GM06990 (cell line): ENCODE measurements around the gene IRF1.

ENCODE experiments used
- DNase-seq: peaks from one replicate; pipeline ENCODE4 v3.0.0-alpha.2; 2011; ENCODE audit not compliant: insufficient read length; ENCODE audit errors: extremely low read depth
- H3K27me3 ChIP-seq: replicated peaks from 2 replicates; pipeline ENCODE4 v1.6.0; 2011; ENCODE audit warnings: low read length; ENCODE audit not compliant: control insufficient read depth, insufficient read depth
- H3K36me3 ChIP-seq: 2 replicates; pipeline ENCODE4 v1.5.1; 2011; ENCODE audit warnings: low read length; ENCODE audit not compliant: control insufficient read depth, insufficient read depth
- H3K4me3 ChIP-seq: replicated peaks from 2 replicates; pipeline ENCODE4 v1.5.1; 2011; ENCODE audit warnings: low read depth, mild to moderate bottlenecking, control low read depth, low read length
- TF ChIP-seq, protein P1 (sequence below): IDR thresholded peaks from 2 replicates; pipeline ENCODE4 v1.5.1; 2011; ENCODE audit warnings: low read length, control low read depth, mild to moderate bottlenecking, inconsistent platforms; ENCODE audit not compliant: insufficient read depth, poor library complexity, severe bottlenecking

Gene IRF1

DNA sequence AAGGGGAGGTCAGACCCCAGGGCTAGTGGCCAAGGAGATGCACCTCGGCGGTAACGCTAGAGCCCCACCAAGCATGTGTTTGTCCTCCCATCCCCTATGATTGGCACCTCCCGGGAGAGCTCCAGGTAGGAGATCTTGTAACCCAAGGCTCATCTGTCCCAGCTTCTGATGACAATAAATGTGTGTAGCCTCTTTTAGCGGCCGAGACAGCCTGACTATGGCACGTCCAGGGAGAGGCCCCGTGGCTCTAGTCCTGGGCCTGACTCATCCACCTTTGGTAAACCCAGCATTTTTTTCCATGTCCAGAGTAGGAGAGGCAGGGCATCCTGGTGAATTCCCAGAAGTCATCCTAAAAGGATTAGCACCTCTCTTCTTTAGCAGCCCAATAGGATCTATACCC is 39.2 kb downstream of the IRF1 start:
- H3K4me3 ChIP-seq: no peak overlapping the region
- H3K27me3 ChIP-seq: no peaks in the 10 kb centered on the region
- no peak for DNase-seq
- peaks cover 8% of the 10 kb centered on the region for H3K36me3 ChIP-seq
- TF ChIP-seq, protein P1, sequence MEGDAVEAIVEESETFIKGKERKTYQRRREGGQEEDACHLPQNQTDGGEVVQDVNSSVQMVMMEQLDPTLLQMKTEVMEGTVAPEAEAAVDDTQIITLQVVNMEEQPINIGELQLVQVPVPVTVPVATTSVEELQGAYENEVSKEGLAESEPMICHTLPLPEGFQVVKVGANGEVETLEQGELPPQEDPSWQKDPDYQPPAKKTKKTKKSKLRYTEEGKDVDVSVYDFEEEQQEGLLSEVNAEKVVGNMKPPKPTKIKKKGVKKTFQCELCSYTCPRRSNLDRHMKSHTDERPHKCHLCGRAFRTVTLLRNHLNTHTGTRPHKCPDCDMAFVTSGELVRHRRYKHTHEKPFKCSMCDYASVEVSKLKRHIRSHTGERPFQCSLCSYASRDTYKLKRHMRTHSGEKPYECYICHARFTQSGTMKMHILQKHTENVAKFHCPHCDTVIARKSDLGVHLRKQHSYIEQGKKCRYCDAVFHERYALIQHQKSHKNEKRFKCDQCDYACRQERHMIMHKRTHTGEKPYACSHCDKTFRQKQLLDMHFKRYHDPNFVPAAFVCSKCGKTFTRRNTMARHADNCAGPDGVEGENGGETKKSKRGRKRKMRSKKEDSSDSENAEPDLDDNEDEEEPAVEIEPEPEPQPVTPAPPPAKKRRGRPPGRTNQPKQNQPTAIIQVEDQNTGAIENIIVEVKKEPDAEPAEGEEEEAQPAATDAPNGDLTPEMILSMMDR: no peak

DNA sequence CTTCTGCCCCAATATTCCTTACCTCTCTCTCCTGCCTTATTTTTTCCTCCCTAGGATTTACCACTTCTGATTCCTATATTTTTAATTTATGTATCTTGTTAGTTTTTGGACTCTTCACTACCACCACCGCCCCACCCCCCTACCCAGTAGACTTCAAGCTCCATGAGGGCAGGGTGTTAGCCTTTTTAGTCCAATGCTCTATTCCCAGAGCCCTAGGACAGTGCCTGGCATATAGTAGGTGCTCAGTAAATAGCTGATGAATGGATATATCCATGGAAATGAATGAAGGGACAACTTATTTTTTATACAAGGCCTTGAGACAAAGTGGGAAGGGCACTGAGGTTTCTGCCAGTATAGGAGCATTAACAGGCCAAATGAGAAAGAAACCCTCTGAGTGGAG is 41.5 kb downstream of the IRF1 start:
- DNase-seq: no peak
- TF ChIP-seq, protein P1: no peak
- H3K4me3 ChIP-seq: no peak overlapping the region
- peaks cover 6% of the 10 kb centered on the region for H3K36me3 ChIP-seq
- H3K27me3 ChIP-seq: no peaks in the 10 kb centered on the region

DNA sequence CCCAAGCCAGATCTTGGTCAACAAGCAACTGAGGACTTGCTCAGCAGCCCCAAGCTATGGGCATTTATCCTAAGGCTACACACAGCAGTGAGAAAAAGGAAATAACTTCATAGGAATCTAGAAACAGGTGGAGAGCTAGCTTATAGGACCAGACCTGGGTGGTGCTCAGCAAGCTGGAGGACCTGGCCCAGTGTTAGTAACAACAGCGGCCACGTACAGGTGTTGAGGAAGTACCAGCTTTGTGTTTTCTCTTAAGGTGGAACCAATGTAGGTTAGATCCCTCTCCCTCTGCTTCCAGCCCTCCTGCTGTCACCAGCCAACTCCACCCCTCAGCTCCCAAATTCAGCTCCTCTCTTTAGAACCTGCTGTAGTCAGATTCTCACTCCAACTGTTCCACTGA is 43.4 kb downstream of the IRF1 start:
- DNase-seq: no peak
- Histone ChIP-seq H3K36me3 (peaks cover 6% of the 10 kb centered on the region), H3K27me3 (no peaks in the 10 kb centered on the region), H3K4me3 (no peak overlapping the region)
- TF ChIP-seq, protein P1: no peak

DNA sequence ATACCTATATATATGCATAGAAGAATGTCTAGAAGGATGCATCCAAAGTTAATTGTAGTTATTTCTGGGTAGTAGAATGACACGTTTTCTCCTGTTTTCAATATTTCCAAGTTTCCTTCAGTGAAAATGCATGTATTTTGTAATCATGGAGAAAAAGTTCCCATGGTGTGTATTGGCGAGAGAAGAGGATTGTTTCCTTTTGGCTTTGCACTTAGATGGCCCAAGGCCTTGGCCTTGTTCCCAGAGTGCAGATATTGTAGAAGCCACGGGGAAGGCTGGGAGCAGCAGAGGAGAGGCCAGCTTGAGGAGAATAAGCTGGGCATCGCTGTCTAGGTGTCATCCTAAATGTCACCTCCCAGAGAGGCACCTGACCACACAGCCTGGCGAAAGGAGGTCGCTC is 44.0 kb downstream of the IRF1 start:
- Histone ChIP-seq H3K27me3 (no peaks in the 10 kb centered on the region), H3K4me3 (no peak overlapping the region), H3K36me3 (peaks cover 6% of the 10 kb centered on the region)
- TF ChIP-seq, protein P1: no peak
- DNase-seq: no peak

DNA sequence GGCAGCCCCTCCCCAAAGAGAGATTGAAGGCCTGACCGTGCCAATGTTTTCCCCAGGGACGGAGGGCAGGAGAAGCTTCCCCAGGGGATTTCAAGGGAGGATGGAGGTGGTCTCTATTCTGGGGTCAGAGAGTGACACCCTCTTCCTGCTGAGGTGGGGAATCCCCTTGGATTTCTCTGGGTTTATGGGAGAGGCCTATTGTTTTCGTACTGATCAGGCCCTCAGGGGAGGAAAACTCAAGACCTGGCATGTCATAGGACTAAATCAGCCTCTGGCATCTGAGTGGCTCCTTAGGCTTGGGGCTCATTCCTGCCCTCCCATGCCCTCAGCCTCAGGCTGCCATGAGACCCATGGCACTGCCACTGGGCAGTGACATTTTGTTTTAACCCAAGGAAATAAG is 44.6 kb downstream of the IRF1 start:
- DNase-seq: no peak

DNA sequence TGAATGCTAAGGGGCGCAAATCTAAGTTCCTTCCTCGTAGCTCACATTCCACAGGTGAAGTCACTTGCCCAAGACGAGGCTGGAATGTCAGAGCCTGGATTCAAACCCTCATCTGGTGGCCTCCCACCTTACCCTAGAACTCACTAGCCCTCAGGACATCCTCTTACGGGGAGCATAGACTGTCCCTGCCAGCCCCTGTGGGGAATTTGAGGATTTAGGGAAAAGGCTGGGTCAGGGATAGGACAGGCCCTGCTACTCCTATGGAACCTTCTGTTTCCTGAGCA is 45.0 kb downstream of the IRF1 start:
- DNase-seq: no peak
- Histone ChIP-seq H3K27me3 (no peaks in the 10 kb centered on the region), H3K4me3 (no peak overlapping the region), H3K36me3 (peaks cover 6% of the 10 kb centered on the region)
- TF ChIP-seq, protein P1: no peak

More for the DNA sequence above, 44.6 kb downstream of the IRF1 start:
- TF ChIP-seq, protein P1: no peak
- H3K36me3 ChIP-seq: peaks cover 6% of the 10 kb centered on the region
- no peaks in the 10 kb centered on the region for H3K27me3 ChIP-seq
- no peak overlapping the region for H3K4me3 ChIP-seq
